T-helper 1 cell treated with Interleukin-12 subunit alpha and Interleukin-12 subunit beta and Interleukin-4 antibody, amounts not matched to agents 30 μg/mL and 1 μg/mL, for 36 hours (primary cell): Measurements from ENCODE around the gene MYLK.

Experiments used
- H3K27ac Mint-ChIP-seq: one replicate; pipeline ENCODE4 v1.8.0; 2021; ENCODE audit warnings: mild to moderate bottlenecking, mixed read lengths
- H3K27me3 Mint-ChIP-seq: one replicate; pipeline ENCODE4 v1.8.0; 2021; ENCODE audit warnings: low read depth, mixed read lengths
- H3K36me3 Mint-ChIP-seq: one replicate; pipeline ENCODE4 v1.8.0; 2021; ENCODE audit warnings: low read depth, mixed read lengths
- H3K4me1 Mint-ChIP-seq: one replicate; pipeline ENCODE4 v1.8.0; 2021; ENCODE audit warnings: low read depth, mixed read lengths
- H3K4me3 Mint-ChIP-seq: one replicate; pipeline ENCODE4 v1.8.0; 2021; ENCODE audit warnings: mild to moderate bottlenecking, moderate library complexity, mixed read lengths
- H3K9me3 Mint-ChIP-seq: one replicate; pipeline ENCODE4 v1.8.0; 2021; ENCODE audit warnings: mixed read lengths

MYLK gene

DNA sequence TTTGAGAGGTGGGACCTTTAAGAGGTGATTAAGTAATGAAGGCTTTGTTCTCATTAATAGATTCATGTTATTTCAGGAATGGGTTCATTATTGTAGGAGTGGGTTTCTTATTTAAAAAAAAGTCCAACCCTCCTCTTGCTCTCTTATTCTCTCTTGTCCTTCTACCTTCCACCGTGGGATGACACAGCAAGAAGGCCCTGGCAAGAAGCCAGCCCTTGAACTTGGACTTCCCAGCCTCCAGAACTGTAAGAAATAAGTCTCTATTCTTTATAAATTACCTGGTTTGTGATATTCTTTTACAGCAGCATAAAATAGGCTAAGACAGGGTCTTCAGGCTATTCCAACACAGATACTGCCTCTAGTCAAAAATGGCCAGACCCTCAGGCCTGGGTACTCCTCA is 62.2 kb downstream of the MYLK start:
- H3K9me3 Mint-ChIP-seq = peaks cover 4% of the 10 kb centered on the region
- peaks cover 5% of the 10 kb centered on the region for H3K27me3 Mint-ChIP-seq
- no peak overlapping the region for H3K4me3 Mint-ChIP-seq
- H3K36me3 Mint-ChIP-seq = no peaks in the 10 kb centered on the region
- no peak overlapping the region for H3K27ac Mint-ChIP-seq
- H3K4me1 Mint-ChIP-seq = no peaks in the 10 kb centered on the region

DNA sequence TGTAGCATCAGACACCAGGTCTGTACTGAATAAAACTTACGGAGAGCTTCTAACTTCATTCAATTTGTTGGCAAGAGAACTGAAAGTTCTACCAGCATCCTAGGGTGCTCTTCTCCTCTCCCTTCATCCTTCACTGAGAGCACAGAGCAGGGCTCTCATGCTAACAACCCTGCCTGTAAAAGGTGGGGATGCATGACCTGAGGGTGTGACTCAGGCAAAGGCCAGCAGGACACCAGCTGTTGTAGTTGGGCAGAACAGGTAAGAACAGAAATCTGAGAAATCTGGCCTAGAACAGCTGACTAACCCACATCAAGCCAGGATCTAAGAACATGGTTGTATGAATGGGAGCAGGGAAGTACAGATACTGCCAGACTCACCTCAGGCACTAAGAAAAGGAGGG is 64.2 kb downstream of the MYLK start:
- H3K27me3 Mint-ChIP-seq = peaks cover 5% of the 10 kb centered on the region
- H3K36me3 Mint-ChIP-seq = no peaks in the 10 kb centered on the region
- H3K9me3 Mint-ChIP-seq = no peaks in the 10 kb centered on the region

DNA sequence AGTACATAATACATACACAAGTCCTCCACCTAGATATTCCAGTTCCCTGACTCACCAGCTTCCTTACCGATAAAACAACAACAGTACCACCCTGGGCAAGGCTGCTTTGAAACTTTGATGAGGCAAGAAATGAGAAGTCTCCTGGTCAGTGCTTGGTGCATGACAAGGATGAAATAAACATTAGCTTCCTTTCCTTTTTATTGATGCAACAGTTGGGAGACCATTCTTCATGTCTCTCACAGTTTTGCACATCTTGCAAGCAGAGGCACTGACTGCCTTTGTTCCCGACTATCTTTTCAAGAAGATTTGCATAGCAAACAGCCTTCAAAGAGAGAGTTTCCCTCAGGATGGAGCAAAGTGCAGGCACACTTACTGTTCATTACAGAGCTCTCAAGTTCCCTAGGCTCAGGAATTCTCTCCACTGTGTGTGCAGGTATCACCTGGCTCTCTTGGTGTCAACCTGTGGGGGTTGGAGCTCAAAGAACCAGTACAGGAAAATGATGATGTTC is 65.2 kb downstream of the MYLK start:
- H3K4me3 Mint-ChIP-seq = no peak overlapping the region
- no peaks in the 10 kb centered on the region for H3K4me1 Mint-ChIP-seq
- no peaks in the 10 kb centered on the region for H3K9me3 Mint-ChIP-seq
- H3K36me3 Mint-ChIP-seq = no peaks in the 10 kb centered on the region
- H3K27ac Mint-ChIP-seq = no peak overlapping the region
- H3K27me3 Mint-ChIP-seq = peaks cover 5% of the 10 kb centered on the region

More for the DNA sequence above, 64.2 kb downstream of the MYLK start:
- Mint-ChIP-seq H3K27ac (no peak overlapping the region), H3K4me3 (no peak overlapping the region), H3K4me1 (no peaks in the 10 kb centered on the region)

DNA sequence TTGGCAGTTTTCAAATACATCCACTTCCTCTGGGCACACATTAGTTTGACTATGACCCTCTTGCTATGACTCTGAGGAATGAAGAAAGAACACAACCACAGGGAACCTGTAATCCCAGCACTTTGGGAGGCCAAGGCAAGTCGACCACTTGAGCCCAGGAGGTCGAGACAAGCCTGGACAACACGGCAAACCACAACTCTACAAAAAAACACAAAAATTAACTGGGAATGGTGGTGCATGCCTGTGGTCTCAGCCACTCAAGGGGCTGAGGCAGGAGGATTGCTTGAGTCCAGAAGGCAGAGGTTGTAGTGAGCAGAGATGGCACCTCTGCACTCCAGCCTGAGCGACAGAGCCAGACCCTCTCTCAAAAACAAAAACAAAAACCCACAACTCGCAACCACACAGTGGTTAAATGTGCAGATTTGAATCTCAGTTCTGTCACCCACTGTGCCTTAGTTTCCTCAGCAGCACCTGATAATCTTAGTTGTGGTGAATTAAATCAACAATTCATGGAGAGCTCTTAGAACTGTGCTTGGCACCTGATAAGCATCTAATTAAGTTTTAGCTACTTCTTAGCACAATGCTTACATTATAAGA is 65.7 kb downstream of the MYLK start:
- Mint-ChIP-seq H3K9me3 (no peaks in the 10 kb centered on the region), H3K36me3 (no peaks in the 10 kb centered on the region), H3K27ac (no peak overlapping the region), H3K27me3 (peaks cover 5% of the 10 kb centered on the region), H3K4me3 (no peak overlapping the region), H3K4me1 (no peaks in the 10 kb centered on the region)

DNA sequence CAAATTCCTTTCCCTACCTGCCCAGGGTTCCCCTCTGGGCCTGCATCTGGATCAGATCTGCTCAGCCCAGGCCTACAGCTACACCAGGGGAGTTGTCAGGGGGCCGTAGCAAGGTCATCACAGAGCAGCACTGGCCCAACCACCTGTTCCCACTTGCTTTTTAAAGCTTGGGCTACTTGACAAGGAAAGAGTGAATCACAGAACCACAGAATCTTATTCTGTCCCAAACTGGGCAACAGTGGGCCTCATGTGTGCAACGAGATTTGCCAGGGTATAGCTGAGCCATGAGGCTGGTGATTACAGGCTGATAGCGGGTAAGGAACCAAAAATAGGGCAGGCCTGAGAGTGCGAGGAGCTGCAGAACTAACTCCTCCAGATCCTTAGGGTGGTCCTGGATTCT is 66.7 kb downstream of the MYLK start:
- peaks cover 5% of the 10 kb centered on the region for H3K27me3 Mint-ChIP-seq
- no peaks in the 10 kb centered on the region for H3K36me3 Mint-ChIP-seq
- H3K27ac Mint-ChIP-seq = no peak overlapping the region
- no peaks in the 10 kb centered on the region for H3K9me3 Mint-ChIP-seq
- H3K4me3 Mint-ChIP-seq = no peak overlapping the region
- H3K4me1 Mint-ChIP-seq = no peaks in the 10 kb centered on the region

DNA sequence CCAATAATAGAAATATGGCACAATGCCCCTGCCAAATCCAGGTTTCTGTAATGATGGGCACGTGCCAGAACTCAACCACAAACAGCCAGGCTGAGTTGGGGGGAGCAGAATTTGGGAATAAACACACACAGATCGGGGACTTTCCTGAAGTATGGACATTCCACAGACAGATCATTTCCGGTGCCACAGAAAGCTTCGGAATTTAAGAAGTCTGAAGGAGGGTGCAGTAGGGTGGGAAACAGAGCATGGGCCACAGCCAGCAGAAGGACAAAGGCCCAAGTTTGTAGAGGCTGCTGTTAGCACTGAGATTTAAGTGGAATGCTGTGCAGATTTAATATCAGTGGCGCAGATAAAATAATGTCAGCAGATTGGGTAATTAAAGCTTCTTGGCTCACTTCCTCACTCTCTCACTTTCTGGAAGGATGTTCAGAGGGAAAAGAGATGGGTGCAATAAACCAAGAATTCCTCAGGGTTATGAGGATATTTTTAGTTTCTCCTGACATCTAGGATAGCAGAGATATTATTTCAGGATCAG is 67.4 kb downstream of the MYLK start:
- Mint-ChIP-seq H3K4me1 (no peaks in the 10 kb centered on the region), H3K4me3 (no peak overlapping the region), H3K27ac (no peak overlapping the region), H3K36me3 (no peaks in the 10 kb centered on the region), H3K27me3 (peaks cover 5% of the 10 kb centered on the region), H3K9me3 (no peaks in the 10 kb centered on the region)

DNA sequence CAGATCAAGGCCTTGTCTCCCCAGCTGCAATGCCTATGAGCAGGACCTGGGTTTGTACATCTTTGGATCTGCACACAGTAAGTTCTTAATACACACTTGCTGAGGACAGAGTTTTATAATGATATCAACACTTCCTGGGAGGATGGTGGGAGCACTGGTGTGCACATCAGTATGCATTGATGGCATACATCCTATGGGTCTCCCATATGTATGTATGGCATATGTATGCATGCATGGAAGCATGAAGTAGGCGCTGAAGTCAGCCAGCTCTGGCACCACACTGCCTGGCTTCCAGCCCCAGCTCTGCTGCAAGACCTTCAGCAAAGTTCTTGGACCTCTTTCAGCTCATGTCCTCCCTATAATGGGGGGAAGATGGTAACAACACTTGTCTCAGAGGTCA is 68.2 kb downstream of the MYLK start:
- peaks cover 5% of the 10 kb centered on the region for H3K27me3 Mint-ChIP-seq
- no peaks in the 10 kb centered on the region for H3K36me3 Mint-ChIP-seq
- H3K4me3 Mint-ChIP-seq = no peak overlapping the region
- H3K4me1 Mint-ChIP-seq = no peaks in the 10 kb centered on the region
- H3K27ac Mint-ChIP-seq = no peak overlapping the region
- H3K9me3 Mint-ChIP-seq = no peaks in the 10 kb centered on the region

DNA sequence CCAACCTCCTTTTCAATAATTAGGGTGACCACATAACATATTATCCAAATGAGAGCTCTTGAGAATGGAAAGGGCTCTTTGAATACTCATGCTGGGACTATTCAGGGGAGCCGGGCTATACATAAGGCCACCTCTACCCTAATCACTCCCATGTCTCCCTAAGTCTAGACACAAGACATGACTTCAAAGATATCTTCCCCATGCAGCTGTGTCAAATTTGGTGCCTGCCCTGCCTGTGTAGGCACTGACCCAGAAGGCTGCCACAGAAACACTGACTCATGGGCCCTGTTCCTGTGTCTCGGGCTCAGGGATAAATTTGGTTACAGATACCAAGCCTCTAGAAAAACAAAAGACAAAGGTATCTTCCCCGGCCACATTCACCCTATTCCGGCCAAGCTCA is 70.3 kb downstream of the MYLK start:
- Mint-ChIP-seq H3K9me3 (no peaks in the 10 kb centered on the region), H3K4me3 (no peak overlapping the region)

DNA sequence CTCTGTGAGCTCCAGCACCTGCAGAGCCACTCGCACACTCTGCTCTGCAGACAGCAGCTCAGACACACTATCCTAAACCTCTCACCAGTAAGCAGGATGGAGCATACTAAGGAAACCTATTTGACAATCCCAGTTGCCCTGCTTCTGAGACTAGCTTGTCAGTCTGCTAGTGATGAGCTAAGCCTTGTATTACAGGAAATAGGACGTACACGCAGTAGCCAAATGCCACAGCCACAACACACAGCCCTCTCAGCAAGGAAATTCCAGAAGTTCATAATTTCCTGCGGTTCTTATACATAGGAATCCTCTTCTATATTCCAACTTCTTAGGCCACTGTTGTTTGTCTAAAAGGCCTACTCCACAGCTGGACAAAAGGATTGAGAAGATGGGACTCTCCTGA is 74.5 kb downstream of the MYLK start:
- no peaks in the 10 kb centered on the region for H3K36me3 Mint-ChIP-seq
- no peaks in the 10 kb centered on the region for H3K4me1 Mint-ChIP-seq
- H3K4me3 Mint-ChIP-seq = no peak overlapping the region
- no peak overlapping the region for H3K27ac Mint-ChIP-seq
- no peaks in the 10 kb centered on the region for H3K9me3 Mint-ChIP-seq
- no peaks in the 10 kb centered on the region for H3K27me3 Mint-ChIP-seq

More for the DNA sequence above, 70.3 kb downstream of the MYLK start:
- no peak overlapping the region for H3K27ac Mint-ChIP-seq
- no peaks in the 10 kb centered on the region for H3K36me3 Mint-ChIP-seq
- H3K4me1 Mint-ChIP-seq = no peaks in the 10 kb centered on the region
- H3K27me3 Mint-ChIP-seq = no peaks in the 10 kb centered on the region

DNA sequence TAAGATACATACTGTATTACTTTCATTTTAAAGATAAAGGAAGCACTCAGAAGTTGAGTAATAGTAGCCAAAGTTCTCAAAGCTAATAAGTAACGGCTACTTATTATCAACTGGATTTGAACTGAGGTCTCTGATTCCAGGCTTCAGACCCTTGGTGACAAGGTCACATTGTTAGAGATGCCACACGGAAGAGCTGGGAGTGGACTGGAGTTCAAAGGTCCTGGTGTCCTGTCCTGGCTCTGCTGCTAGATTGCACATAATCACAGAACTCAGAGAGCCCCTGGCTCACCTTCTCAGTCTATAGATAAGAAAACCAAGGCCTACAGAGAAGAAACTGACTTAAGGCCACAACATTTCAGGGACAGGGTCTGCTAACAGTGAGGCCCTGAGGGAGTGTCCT is 75.3 kb downstream of the MYLK start:
- H3K36me3 Mint-ChIP-seq = no peaks in the 10 kb centered on the region
- no peak overlapping the region for H3K27ac Mint-ChIP-seq
- H3K9me3 Mint-ChIP-seq = no peaks in the 10 kb centered on the region
- no peak overlapping the region for H3K4me3 Mint-ChIP-seq
- H3K4me1 Mint-ChIP-seq = no peaks in the 10 kb centered on the region
- no peaks in the 10 kb centered on the region for H3K27me3 Mint-ChIP-seq

DNA sequence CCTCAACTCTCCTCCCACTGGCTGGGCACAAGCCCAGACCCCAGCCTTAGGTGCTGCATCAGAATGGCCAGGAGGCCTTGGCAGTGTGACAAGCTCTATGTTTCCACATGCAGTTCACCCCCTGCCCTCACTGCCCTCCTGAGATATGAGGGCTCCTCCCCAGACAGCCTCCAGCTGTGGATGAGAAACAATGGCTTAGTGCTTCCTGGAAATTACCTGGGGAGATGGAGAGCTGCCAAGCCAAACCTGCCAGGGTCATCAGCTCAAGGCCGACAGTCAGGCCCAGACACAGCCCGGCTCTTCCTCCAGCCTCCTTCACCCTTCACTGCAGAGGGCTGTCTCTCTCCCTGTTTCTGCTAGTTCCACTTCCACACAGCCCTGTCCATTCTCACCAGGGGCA is 76.3 kb downstream of the MYLK start:
- Mint-ChIP-seq H3K9me3 (no peaks in the 10 kb centered on the region), H3K27me3 (no peaks in the 10 kb centered on the region), H3K4me3 (no peak overlapping the region), H3K36me3 (no peaks in the 10 kb centered on the region), H3K27ac (no peak overlapping the region), H3K4me1 (no peaks in the 10 kb centered on the region)

DNA sequence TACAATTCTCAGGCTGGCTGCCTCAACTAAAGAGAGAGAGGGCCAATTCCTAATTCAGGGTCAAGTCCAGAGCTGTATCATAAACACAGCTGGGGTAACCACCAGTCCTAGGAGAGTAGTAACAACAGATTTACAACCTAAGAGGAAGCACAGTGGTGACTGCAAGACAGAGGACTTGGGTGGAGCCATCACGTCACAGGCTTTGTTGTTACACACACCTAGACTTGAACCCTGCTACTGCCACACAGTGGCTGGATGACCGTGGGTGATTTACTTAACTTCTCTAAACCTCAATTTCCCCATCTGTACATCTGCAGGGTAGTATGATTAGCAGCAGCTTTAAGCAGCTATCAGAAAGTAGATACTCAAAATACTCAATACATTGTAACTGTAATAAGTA is 78.6 kb downstream of the MYLK start:
- no peaks in the 10 kb centered on the region for H3K36me3 Mint-ChIP-seq
- no peaks in the 10 kb centered on the region for H3K27me3 Mint-ChIP-seq
- no peaks in the 10 kb centered on the region for H3K9me3 Mint-ChIP-seq
- no peaks in the 10 kb centered on the region for H3K4me1 Mint-ChIP-seq
- no peak overlapping the region for H3K4me3 Mint-ChIP-seq
- no peak overlapping the region for H3K27ac Mint-ChIP-seq

DNA sequence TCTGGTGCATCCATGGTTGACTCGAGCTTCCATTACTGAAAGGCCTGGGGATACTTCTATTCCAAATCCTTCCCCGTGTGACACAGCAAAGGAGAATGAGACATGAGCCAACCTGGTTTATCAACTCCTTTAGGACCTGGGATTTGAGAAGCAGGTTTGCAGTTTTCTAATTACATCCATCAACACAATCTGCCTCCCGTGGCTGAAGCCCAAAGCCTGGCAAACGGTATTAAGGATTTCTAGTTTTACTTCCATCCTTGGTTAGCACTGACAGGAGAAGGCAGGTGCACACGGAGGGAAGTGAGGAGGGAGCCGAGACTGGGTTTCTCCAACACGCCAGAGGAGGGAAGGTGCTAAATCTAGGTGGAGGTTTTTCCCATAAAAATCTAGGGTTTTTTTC is 79.0 kb downstream of the MYLK start:
- no peak overlapping the region for H3K4me3 Mint-ChIP-seq
- H3K27me3 Mint-ChIP-seq = no peaks in the 10 kb centered on the region
- H3K36me3 Mint-ChIP-seq = no peaks in the 10 kb centered on the region
- no peak overlapping the region for H3K27ac Mint-ChIP-seq
- H3K9me3 Mint-ChIP-seq = no peaks in the 10 kb centered on the region
- H3K4me1 Mint-ChIP-seq = no peaks in the 10 kb centered on the region

DNA sequence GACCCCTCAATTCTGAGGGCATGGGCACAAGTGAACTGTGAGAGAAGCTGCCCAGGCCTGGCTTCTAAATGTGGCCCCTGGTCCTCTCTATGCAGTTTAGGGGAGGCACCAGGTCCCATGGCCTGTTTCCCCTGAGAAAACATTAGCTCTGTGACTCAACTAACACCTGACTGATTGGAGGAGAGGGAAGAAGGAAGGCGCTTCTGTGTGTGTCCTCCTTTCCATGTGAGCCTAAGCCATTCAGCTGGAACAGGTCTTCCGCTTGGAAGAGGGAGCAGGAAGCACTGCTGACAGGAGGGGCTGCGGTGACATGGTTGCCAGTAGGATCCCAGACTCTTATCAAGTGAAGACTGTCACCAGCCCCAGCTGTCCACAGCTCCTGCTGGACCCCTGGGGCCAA is 79.5 kb downstream of the MYLK start:
- no peak overlapping the region for H3K27ac Mint-ChIP-seq
- no peak overlapping the region for H3K4me3 Mint-ChIP-seq

DNA sequence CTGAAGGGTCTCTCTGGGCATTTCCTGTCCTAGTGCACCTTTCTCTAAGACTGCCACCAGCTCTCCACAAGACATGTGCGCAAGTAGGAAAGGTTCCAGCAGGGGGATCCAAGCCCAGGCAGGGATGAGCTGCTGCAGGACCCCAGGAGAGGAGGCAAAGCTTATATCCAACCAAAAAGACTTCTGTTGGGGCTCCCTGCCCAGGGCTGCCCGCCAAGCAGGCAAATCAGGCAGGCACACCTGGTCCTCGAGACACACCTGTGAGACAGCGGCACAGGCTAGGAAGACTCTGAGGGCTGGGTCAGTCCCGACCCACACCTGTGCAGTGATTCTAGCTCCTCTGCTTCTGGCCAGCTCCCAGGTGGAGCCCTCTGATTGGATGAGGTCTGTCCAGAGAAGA is 80.6 kb downstream of the MYLK start:
- Mint-ChIP-seq H3K9me3 (no peaks in the 10 kb centered on the region), H3K27ac (no peak overlapping the region), H3K27me3 (no peaks in the 10 kb centered on the region), H3K4me3 (no peak overlapping the region), H3K36me3 (no peaks in the 10 kb centered on the region), H3K4me1 (no peaks in the 10 kb centered on the region)

More for the DNA sequence above, 79.5 kb downstream of the MYLK start:
- Mint-ChIP-seq H3K36me3 (no peaks in the 10 kb centered on the region), H3K27me3 (no peaks in the 10 kb centered on the region), H3K4me1 (no peaks in the 10 kb centered on the region), H3K9me3 (no peaks in the 10 kb centered on the region)
